ENCODE results near the gene APOB. TPM values are rescaled to one million over a fixed set of nuclear protein-coding genes. Genes with fewer than 3 reads are reported as not detected.

The APOB gene
- total and polyA plus RNA-seq, 2 of the 13 experiments (the other 11 are each of a cell fraction or from before 2014, with no cell fraction given), result 1,569 to 2,515 TPM

DNA sequence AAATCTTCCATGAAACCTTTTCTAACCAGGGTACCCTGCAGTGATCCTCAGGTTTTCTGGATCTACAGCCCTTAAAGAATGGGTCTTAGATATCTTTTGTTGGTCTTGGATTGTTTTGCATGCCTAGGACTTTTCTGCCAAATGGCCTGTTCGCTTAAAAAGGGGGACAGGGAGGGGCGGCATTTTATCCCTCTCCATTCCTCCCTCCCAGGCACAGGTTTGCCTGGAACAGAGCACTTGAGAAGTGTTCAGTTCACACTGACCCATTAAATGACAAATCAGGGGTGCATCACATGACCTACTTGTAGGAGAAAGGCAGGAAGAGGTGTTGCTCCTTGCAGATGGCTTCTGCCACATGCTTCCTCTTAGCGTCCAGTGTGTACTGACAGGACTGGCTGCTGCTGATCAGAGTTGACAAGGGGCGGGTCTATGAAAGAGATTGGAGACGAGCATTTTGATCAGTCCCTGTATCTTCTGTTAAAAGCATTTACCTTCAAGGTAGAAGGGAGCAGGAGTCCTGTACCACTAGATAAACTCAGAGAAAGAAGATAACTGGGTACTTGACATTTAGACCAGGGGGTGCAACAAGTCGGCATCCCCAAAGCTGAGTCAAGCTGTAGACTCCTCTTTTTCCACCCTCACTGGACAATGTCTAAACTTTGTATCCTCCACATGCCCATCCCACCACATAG is 8.4 kb downstream of the APOB start:
- intact Hi-C loops (cut with micrococcal nuclease; ENCODE audit: unreplicated experiment), result no loop called here
- Histone ChIP-seq H4K20me1 (ENCODE audit: insufficient read depth, low read length) (peaks cover 100% of the 10 kb centered on the region), H3K4me1 (ENCODE audit: insufficient read depth, low read length) (peaks cover 99% of the 10 kb centered on the region), H3K79me2 (ENCODE audit: insufficient read depth, low read length) (peaks cover 84% of the 10 kb centered on the region), H3K4me2 (ENCODE audit: low read depth, low read length) (peak overlapping the region; percentile 93), H3K9ac (ENCODE audit: insufficient read depth, low read depth, low read length) (no peak overlapping the region), H3K27ac (ENCODE audit: extremely low read length, insufficient read depth, low read length) (no peak overlapping the region), H3K4me3 (replicated peaks in 1 of 3; ENCODE audit: insufficient read depth in 1 of 3, low read depth in 2 of 3, low read length in 3 of 3) (peak overlapping the region in 1 of 3 experiments; percentile 13; a peak in 1 of 6 replicates), H3K9me3 (ENCODE audit: low read length) (no peaks in the 10 kb centered on the region), H2AFZ (ENCODE audit: low read length) (no peak overlapping the region), H3K36me3 (replicated peaks in 1 of 2; ENCODE audit: control insufficient read depth in 1 of 2, insufficient read depth in 2 of 2, low read length in 2 of 2) (peaks cover 65 to 99% of the 10 kb centered on the region in 2 experiments), H3K27me3 (ENCODE audit: control insufficient read depth in 1 of 2, insufficient read depth in 2 of 2, low read length in 2 of 2) (no peaks in the 10 kb centered on the region)
- DNase-seq (ENCODE audit: low spot score), result no peak
- CTCF ChIA-PET (ENCODE audit: low intra/inter-chr PET ratio, low total read pairs), result no interaction called here
- in situ Hi-C loops (cut with HindIII; ENCODE audit: extremely low pct_ligation_motif_present, low pct_unique_long_range_greater_than_20kb), result no loop called here
- FAIRE-seq, result no peak
- WGBS (ENCODE audit: low lambda C conversion rate), result 87% methylated on average over 6 of the region's 6 CpGs
- BruUV-seq (replicated peaks), result no TSS peak
- peak; percentile 1 for ATAC-seq
- POLR2A ChIA-PET, result interaction anchor here (0.8 to 13.2 kb wide), 9 partner anchors 9 to 120 kb away, joined by 3 to 317 read pairs (median 7); no protein-coding TSS in a partner anchor
- TF ChIP-seq POLR2G (IDR thresholded peaks at IDR 0.05; ENCODE audit: low read depth, low read length) (peak; percentile 73; the same call in 1 of the 2 replicates), ZNF749 (CRISPR knock-in tag; IDR thresholded peaks at IDR 0.05; ENCODE audit: borderline replicate concordance) (peak; percentile 25; the same call in 1 of the 2 replicates), ZSCAN21 (CRISPR knock-in tag; IDR thresholded peaks at IDR 0.05; ENCODE audit: borderline replicate concordance) (no peak), POLR2AphosphoS5 (IDR thresholded peaks at IDR 0.05; ENCODE audit: low read depth, low read length) (peak; percentile 33), ZNF605 (CRISPR knock-in tag; IDR thresholded peaks at IDR 0.05) (peak; percentile 56; the same call in 1 of the 2 replicates), CREB1 (IDR thresholded peaks at IDR 0.05) (no peak), CREB1 (CRISPR knock-in tag; IDR thresholded peaks at IDR 0.05) (0 out of 2 replicates have a peak, but pooled peaks have one; percentile 10), NAIF1 (CRISPR knock-in tag; IDR thresholded peaks at IDR 0.05; ENCODE audit: borderline replicate concordance) (peak; percentile 19; the same call in 1 of the 2 replicates), SP2 (CRISPR knock-in tag; IDR thresholded peaks at IDR 0.05) (no peak), POLR2A (IDR thresholded peaks at IDR 0.05; ENCODE audit: insufficient read depth in 1 of 2, low read depth in 2 of 2, low read length in 2 of 2) (peak in 1 of 2 experiments; percentile 85; a peak in 2 of 4 replicates), CCAR2 (optimal IDR thresholded peaks at IDR 0.05; ENCODE audit: low read depth, low read length) (no peak), RBFOX2 (IDR thresholded peaks at IDR 0.05; ENCODE audit: low read depth, low read length) (peak; percentile 82), U2AF1 (optimal IDR thresholded peaks at IDR 0.05; ENCODE audit: low read depth, low read length) (peak; percentile 37), AGO2 (optimal IDR thresholded peaks at IDR 0.05; ENCODE audit: low read depth, low read length) (peak; percentile 83), ESRRA (CRISPR knock-in tag; IDR thresholded peaks at IDR 0.05; ENCODE audit: low read depth) (0 out of 2 replicates have a peak, but pooled peaks have one; percentile 7), NR3C1 (CRISPR knock-in tag; IDR thresholded peaks at IDR 0.05) (no peak), REXO4 (CRISPR knock-in tag; IDR thresholded peaks at IDR 0.05; ENCODE audit: borderline replicate concordance) (0 out of 2 replicates have a peak, but pooled peaks have one; percentile 55)
- TF ChIP-seq, protein P1, sequence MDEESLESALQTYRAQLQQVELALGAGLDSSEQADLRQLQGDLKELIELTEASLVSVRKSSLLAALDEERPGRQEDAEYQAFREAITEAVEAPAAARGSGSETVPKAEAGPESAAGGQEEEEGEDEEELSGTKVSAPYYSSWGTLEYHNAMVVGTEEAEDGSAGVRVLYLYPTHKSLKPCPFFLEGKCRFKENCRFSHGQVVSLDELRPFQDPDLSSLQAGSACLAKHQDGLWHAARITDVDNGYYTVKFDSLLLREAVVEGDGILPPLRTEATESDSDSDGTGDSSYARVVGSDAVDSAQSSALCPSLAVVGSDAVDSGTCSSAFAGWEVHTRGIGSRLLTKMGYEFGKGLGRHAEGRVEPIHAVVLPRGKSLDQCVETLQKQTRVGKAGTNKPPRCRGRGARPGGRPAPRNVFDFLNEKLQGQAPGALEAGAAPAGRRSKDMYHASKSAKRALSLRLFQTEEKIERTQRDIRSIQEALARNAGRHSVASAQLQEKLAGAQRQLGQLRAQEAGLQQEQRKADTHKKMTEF (CRISPR knock-in tag; IDR thresholded peaks at IDR 0.05), result 0 out of 2 replicates have a peak, but pooled peaks have one; percentile 11
- TF ChIP-seq, protein P2, sequence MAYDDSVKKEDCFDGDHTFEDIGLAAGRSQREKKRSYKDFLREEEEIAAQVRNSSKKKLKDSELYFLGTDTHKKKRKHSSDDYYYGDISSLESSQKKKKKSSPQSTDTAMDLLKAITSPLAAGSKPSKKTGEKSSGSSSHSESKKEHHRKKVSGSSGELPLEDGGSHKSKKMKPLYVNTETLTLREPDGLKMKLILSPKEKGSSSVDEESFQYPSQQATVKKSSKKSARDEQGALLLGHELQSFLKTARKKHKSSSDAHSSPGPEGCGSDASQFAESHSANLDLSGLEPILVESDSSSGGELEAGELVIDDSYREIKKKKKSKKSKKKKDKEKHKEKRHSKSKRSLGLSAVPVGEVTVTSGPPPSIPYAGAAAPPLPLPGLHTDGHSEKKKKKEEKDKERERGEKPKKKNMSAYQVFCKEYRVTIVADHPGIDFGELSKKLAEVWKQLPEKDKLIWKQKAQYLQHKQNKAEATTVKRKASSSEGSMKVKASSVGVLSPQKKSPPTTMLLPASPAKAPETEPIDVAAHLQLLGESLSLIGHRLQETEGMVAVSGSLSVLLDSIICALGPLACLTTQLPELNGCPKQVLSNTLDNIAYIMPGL (CRISPR knock-in tag; IDR thresholded peaks at IDR 0.05; ENCODE audit: borderline replicate concordance in 1 of 2, low read depth in 1 of 2), result 0 out of 4 replicates have a peak, but pooled peaks of 1 of the 2 experiments have one; percentile 27
- TF ChIP-seq, protein P3, sequence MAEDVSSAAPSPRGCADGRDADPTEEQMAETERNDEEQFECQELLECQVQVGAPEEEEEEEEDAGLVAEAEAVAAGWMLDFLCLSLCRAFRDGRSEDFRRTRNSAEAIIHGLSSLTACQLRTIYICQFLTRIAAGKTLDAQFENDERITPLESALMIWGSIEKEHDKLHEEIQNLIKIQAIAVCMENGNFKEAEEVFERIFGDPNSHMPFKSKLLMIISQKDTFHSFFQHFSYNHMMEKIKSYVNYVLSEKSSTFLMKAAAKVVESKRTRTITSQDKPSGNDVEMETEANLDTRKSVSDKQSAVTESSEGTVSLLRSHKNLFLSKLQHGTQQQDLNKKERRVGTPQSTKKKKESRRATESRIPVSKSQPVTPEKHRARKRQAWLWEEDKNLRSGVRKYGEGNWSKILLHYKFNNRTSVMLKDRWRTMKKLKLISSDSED (CRISPR knock-in tag; IDR thresholded peaks at IDR 0.05), result 0 out of 2 replicates have a peak, but pooled peaks have one; percentile 21

Data from HepG2 (cell line).